ENCODE data around the gene LYRM4. TPM values are rescaled to one million over a fixed set of nuclear protein-coding genes. Genes with fewer than 3 reads are reported as not detected.

The LYRM4 gene
- total and polyA plus RNA-seq, 9 of the 15 experiments (the other 6 are each of a cell fraction or from before 2014, with no cell fraction given), result 24.2 to 69.4 (median 41.8) TPM

- Histone ChIP-seq H3K9me1 (ENCODE audit: control insufficient read depth, insufficient read depth, low read length) (no peaks in the 10 kb centered on the region), H3K27me3 (ENCODE audit: control insufficient read depth in 2 of 2, insufficient read depth in 2 of 2, low read length in 2 of 2) (no peaks in the 10 kb centered on the region), H3K36me3 (ENCODE audit: control insufficient read depth, insufficient read depth, low read length) (no peaks in the 10 kb centered on the region; the same call in 2 of the 3 replicates), H3K4me1 (replicated peaks in 1 of 2; ENCODE audit: control insufficient read depth in 2 of 2, insufficient read depth in 2 of 2, low read length in 2 of 2) (peaks cover 0 to 5% of the 10 kb centered on the region in 2 experiments; a peak in 2 of 5 replicates), H2AFZ (ENCODE audit: low read depth, low read length) (no peak overlapping the region), H3K79me2 (ENCODE audit: control insufficient read depth, insufficient read depth, low read length) (no peaks in the 10 kb centered on the region), H3K27ac (ENCODE audit: extremely low read depth, low read depth, low read length) (no peak overlapping the region), H3K4me2 (ENCODE audit: insufficient read depth, low read length) (no peak overlapping the region), H3K9ac (ENCODE audit: insufficient read depth in 1 of 2, low read depth in 2 of 2, low read length in 2 of 2) (no peak overlapping the region), H4K20me1 (replicated peaks; ENCODE audit: control insufficient read depth, insufficient read depth, low read length) (peaks cover 10% of the 10 kb centered on the region), H3K4me3 (no peak overlapping the region), H3K9me3 (replicated peaks; ENCODE audit: control insufficient read depth, insufficient read depth, low read depth, low read length) (no peaks in the 10 kb centered on the region)
- FAIRE-seq, result no peak
- intact Hi-C loops (cut with micrococcal nuclease) (no loop called here), in situ Hi-C loops (cut with MboI) (no loop called here)
- ChIA-PET POLR2A (no interaction called here), CTCF (ENCODE audit: low intra/inter-chr PET ratio) (no interaction called here)
- WGBS (ENCODE audit: insufficient coverage, low coverage, missing lambda C conversion rate), result 30% methylated on average over 2 of the region's 2 CpGs
- ATAC-seq, result no peak
- BruUV-seq (replicated peaks), result no TSS peak
- no peak for DNase-seq (ENCODE audit: extremely low read depth in 1 of 4, low spot score in 3 of 4)
- TF ChIP-seq ZNF449 (CRISPR knock-in tag; IDR thresholded peaks at IDR 0.05) (no peak), HDAC3 (IDR thresholded peaks at IDR 0.05; ENCODE audit: borderline replicate concordance, partially characterized antibody) (no peak), AFF1 (IDR thresholded peaks at IDR 0.05; ENCODE audit: low read depth in 1 of 2, partially characterized antibody in 2 of 2) (no peak), PURB (CRISPR knock-in tag; IDR thresholded peaks at IDR 0.05; ENCODE audit: low read depth) (no peak), CREB5 (CRISPR knock-in tag; IDR thresholded peaks at IDR 0.05) (no peak), ZNF830 (CRISPR knock-in tag; IDR thresholded peaks at IDR 0.05) (no peak), ZNF639 (CRISPR knock-in tag; conservative IDR thresholded peaks at IDR 0.05 in 1 of 2, IDR thresholded peaks at IDR 0.05 in 1 of 2) (no peak), KLF6 (CRISPR knock-in tag; IDR thresholded peaks at IDR 0.05; ENCODE audit: borderline replicate concordance) (no peak), MCM2 (IDR thresholded peaks at IDR 0.05; ENCODE audit: low read depth) (no peak), MAFF (IDR thresholded peaks at IDR 0.05; ENCODE audit: low read length) (no peak)
Measured at GRCh38 chr6:5184218-5184617, 76.5 kb downstream of the LYRM4 start.

Data from K562 (cell line).